Mucosa of rectum (tissue), 2 donors: ENCODE results near the gene FBXO41.

ENCODE experiments used
- H3K27ac ChIP-seq, 2 donors: one replicate each; pipeline ENCODE4 v1.7.0; 2013; ENCODE audit warnings: inconsistent platforms in 2 of 2, low read depth in 2 of 2, low read length in 2 of 2
- H3K27me3 ChIP-seq, 2 donors: one replicate each; pipeline ENCODE4 v1.7.0; 2013; ENCODE audit warnings: low read length in 2 of 2; ENCODE audit not compliant: control insufficient read depth in 2 of 2, insufficient read depth in 2 of 2
- H3K36me3 ChIP-seq, 2 donors: one replicate each; pipeline ENCODE4 v1.7.0; 2013; ENCODE audit warnings: low read length in 2 of 2; ENCODE audit not compliant: control insufficient read depth in 2 of 2, insufficient read depth in 2 of 2
- H3K4me1 ChIP-seq, 2 donors: one replicate each; pipeline ENCODE4 v1.7.0; 2013; ENCODE audit warnings: low read length in 2 of 2, mild to moderate bottlenecking in 1 of 2; ENCODE audit not compliant: control insufficient read depth in 2 of 2, insufficient read depth in 2 of 2
- H3K4me3 ChIP-seq, 2 donors: one replicate each; pipeline ENCODE4 v1.7.0; 2013; ENCODE audit warnings: low read length in 2 of 2
- H3K9ac ChIP-seq, 2 donors: one replicate each; pipeline ENCODE4 v1.7.0; 2013; ENCODE audit warnings: low read length in 2 of 2, low read depth in 1 of 2, mild to moderate bottlenecking in 1 of 2
- H3K9me3 ChIP-seq, 2 donors: one replicate each; pipeline ENCODE4 v1.7.0; 2013; ENCODE audit warnings: low read length in 2 of 2; ENCODE audit not compliant: control insufficient read depth in 2 of 2
- donor health status: healthy.
- donor health status: Normal muscosa, but diverticular disease.

FBXO41 gene

DNA sequence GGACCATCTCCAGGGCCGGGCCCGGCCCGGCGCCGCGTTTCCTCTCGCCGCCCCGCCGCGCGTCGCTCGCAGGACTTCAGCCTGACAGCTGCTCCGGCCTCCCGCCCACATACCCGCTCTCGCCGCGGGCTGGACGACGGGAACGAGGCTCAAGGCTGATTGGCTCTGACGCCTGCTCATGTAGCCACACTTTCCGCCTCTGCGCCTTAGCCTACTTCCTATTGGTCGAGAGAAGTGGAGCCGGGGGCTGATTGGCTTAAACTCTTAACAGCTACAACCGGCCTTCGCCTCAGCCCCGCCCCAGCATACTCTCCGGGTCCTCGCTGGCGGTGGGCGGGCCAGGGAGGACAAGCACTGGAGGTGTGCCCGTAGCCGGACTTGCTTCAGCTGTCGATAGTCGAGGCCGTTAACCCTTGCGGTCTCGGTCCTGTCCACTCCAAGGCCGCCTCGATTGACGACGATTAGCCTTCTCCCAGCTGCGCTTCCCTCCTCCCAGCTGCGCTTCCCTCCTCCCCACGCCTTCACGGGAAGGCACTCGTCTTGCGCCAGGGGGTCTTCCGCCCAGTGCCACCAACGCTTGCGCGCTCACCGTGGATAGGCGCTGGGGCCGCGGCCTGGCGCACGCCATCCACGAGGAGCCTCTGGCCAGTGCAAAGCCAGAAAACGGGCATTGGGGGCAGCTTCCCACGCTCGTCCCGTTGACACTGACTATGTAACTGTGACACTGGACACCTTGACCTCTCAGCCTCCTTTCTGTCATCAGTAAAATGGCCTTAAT is 50.9 kb downstream of the FBXO41 start, which contains the start of gene PRADC1:
Gene PRADC1 (minus strand): TSS at position 86 of the 778 bp plus-strand sequence. CDS start 79 bp downstream, at position 7.
- Histone ChIP-seq H3K36me3 (peaks cover 14 to 18% of the 10 kb centered on the region in 2 donors), H3K4me1 (peaks cover 9 to 21% of the 10 kb centered on the region in 2 donors), H3K4me3 (peak within 1 kb of the TSS; percentile 90 to 91), H3K9me3 (no peaks in the 10 kb centered on the region), H3K27me3 (no peaks in the 10 kb centered on the region), H3K27ac (peak within 1 kb of the TSS; percentile 94 to 96), H3K9ac (peak within 1 kb of the TSS; percentile 81 to 95)

GRCh38 chr2:73232403-73233153 is 51.7 kb downstream of the FBXO41 start:
- H3K4me1 ChIP-seq = peaks cover 9 to 21% of the 10 kb centered on the region in 2 donors
- peaks cover 21 to 26% of the 10 kb centered on the region in 2 donors for H3K36me3 ChIP-seq
- H3K9ac ChIP-seq = peak overlapping the region; percentile 68 to 69
- no peaks in the 10 kb centered on the region for H3K27me3 ChIP-seq
- H3K27ac ChIP-seq = peak overlapping the region; percentile 46 to 96
- no peaks in the 10 kb centered on the region for H3K9me3 ChIP-seq
- H3K4me3 ChIP-seq = peak overlapping the region; percentile 90 to 91

DNA sequence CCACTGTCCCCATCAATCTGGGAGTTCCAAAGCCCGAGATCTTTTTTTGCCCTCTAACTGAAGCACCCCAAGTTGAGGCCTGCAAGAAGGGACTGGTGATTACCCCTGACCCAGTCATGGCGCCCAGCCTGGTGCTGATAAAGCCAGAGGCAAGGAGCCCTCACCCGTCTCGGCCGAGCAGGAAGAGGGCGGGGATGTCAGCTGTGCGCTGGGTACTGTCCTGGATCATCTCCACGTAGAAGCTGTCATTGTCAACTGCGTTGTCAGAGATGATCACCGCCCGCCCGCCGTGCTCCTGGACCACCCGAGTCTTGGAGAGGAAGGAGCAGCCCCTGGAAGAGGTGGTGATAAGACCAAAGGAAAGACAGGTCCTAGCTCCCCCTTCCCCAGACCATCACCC is 55.6 kb downstream of the FBXO41 start:
- H3K9me3 ChIP-seq = no peaks in the 10 kb centered on the region
- H3K4me1 ChIP-seq = peaks cover 5 to 7% of the 10 kb centered on the region in 2 donors
- no peak overlapping the region for H3K27ac ChIP-seq
- H3K36me3 ChIP-seq = peaks cover 28 to 48% of the 10 kb centered on the region in 2 donors
- H3K9ac ChIP-seq = no peak overlapping the region
- no peaks in the 10 kb centered on the region for H3K27me3 ChIP-seq
- no peak overlapping the region for H3K4me3 ChIP-seq

GRCh38 chr2:73227086-73227485 is 57.2 kb downstream of the FBXO41 start:
- H3K36me3 ChIP-seq = peaks cover 33 to 64% of the 10 kb centered on the region in 2 donors
- H3K9me3 ChIP-seq = no peaks in the 10 kb centered on the region
- H3K27me3 ChIP-seq = no peaks in the 10 kb centered on the region

GRCh38 chr2:73225513-73226360 is 58.5 kb downstream of the FBXO41 start:
- Histone ChIP-seq H3K27ac (no peak overlapping the region), H3K27me3 (no peaks in the 10 kb centered on the region), H3K9ac (no peak overlapping the region), H3K36me3 (peaks cover 33 to 75% of the 10 kb centered on the region in 2 donors), H3K9me3 (no peaks in the 10 kb centered on the region), H3K4me3 (no peak overlapping the region), H3K4me1 (no peaks in the 10 kb centered on the region)

More at GRCh38 chr2:73227086-73227485, 57.2 kb downstream of the FBXO41 start:
- Histone ChIP-seq H3K9ac (no peak overlapping the region), H3K4me1 (no peaks in the 10 kb centered on the region), H3K4me3 (no peak overlapping the region), H3K27ac (no peak overlapping the region)

GRCh38 chr2:73223821-73224220 is 60.5 kb downstream of the FBXO41 start:
- H3K27me3 ChIP-seq = no peaks in the 10 kb centered on the region
- H3K4me1 ChIP-seq = no peaks in the 10 kb centered on the region
- H3K9ac ChIP-seq = no peak overlapping the region
- H3K4me3 ChIP-seq = no peak overlapping the region
- no peaks in the 10 kb centered on the region for H3K9me3 ChIP-seq
- no peak overlapping the region for H3K27ac ChIP-seq
- peaks cover 28 to 74% of the 10 kb centered on the region in 2 donors for H3K36me3 ChIP-seq

DNA sequence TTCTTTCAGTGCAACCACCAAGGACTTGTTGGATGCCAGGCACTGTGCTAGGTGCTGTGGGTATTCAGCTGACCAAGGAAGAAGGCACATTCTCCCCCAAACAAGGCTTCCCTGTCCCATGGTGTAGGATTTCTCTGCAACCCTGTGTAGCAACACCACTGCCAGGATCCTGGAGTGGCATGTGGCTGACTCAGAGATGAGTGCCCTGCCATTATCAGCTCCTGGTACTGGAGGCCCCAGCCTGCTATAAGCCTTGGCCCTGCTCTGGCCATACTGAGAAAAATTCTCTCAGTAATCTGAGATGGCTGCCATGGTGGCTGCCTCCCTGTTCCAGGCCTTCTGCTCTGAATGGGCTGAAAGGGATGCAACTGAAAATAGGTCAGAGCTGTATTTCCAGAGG is 66.0 kb downstream of the FBXO41 start:
- H3K9ac ChIP-seq = no peak overlapping the region
- no peak overlapping the region for H3K27ac ChIP-seq

DNA sequence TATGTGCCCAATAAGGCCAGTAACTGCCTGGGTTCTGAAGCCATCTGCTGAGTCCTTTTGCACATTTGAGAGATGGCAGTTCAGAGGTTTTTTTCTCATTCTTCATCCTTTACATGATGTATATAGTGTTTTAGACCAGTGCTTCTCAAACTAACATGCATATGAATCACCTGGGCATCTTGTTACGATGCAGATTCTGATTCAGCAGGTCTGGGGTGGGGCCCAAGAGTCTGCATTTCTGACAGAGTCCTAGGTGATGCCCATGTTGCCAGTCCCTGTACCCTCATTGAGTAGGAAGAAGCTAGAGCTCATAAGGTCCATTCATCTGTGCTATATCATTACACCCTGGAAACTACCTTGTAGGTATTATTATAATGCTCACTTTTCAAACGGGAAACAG is 66.5 kb downstream of the FBXO41 start:
- Histone ChIP-seq H3K9ac (no peak overlapping the region), H3K27ac (no peak overlapping the region), H3K36me3 (peaks cover 5 to 32% of the 10 kb centered on the region in 2 donors), H3K4me3 (no peak overlapping the region), H3K4me1 (peaks cover 6 to 14% of the 10 kb centered on the region in 2 donors), H3K9me3 (no peaks in the 10 kb centered on the region), H3K27me3 (no peaks in the 10 kb centered on the region)

More for the DNA sequence above, 66.0 kb downstream of the FBXO41 start:
- Histone ChIP-seq H3K27me3 (no peaks in the 10 kb centered on the region), H3K9me3 (no peaks in the 10 kb centered on the region), H3K4me1 (peaks cover 6 to 14% of the 10 kb centered on the region in 2 donors), H3K4me3 (no peak overlapping the region), H3K36me3 (peaks cover 7 to 36% of the 10 kb centered on the region in 2 donors)

DNA sequence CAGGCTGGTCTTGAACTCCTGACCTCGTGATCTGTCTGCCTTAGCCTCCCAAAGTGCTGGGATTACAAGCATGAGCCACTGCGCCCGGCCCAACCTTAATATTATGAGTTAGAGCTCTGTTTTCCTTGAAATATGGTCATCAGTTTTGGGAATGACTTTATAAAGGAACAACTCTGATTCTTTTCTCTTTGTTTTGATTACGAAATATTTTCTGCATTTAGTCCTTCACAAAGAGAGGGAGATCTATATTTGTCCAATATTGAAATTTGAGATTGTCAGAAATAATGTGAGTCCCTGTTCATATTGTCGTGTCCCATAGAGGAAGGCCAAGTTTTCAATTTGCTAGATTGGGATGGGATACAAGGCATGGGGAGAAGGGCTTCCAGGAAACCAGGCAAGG is 67.1 kb downstream of the FBXO41 start:
- H3K4me3 ChIP-seq = no peak overlapping the region
- H3K27ac ChIP-seq = no peak overlapping the region
- no peaks in the 10 kb centered on the region for H3K27me3 ChIP-seq
- peaks cover 2 to 25% of the 10 kb centered on the region in 2 donors for H3K36me3 ChIP-seq
- H3K9ac ChIP-seq = no peak overlapping the region
- H3K9me3 ChIP-seq = no peaks in the 10 kb centered on the region
- peaks cover 6 to 20% of the 10 kb centered on the region in 2 donors for H3K4me1 ChIP-seq
